GM12875 (cell line): Measurements from ENCODE around the gene MSI2.

Source experiments
- H3K4me3 ChIP-seq: one replicate; pipeline ENCODE4 v1.5.1; 2011; ENCODE audit warnings: low read depth, low read length, control low read depth
- CTCF ChIP-seq: IDR thresholded peaks from 2 replicates; pipeline ENCODE4 v1.5.1; 2011; ENCODE audit warnings: low read depth, mild to moderate bottlenecking, control low read depth, inconsistent platforms, low read length, moderate library complexity, borderline replicate concordance; ENCODE audit not compliant: insufficient read depth

Gene MSI2

GRCh38 chr17:57675427-57676387 is 419.4 kb downstream of the MSI2 start:
- no peak for TF ChIP-seq CTCF
- H3K4me3 ChIP-seq = no peak overlapping the region

- no peak for TF ChIP-seq CTCF
- H3K4me3 ChIP-seq = no peak overlapping the region
Observed at GRCh38 chr17:57676543-57676942, 420.2 kb downstream of the MSI2 start.

GRCh38 chr17:57677301-57677700 is 421.0 kb downstream of the MSI2 start:
- H3K4me3 ChIP-seq = no peak overlapping the region
- no peak for TF ChIP-seq CTCF

GRCh38 chr17:57677858-57678257 is 421.5 kb downstream of the MSI2 start:
- no peak for TF ChIP-seq CTCF

GRCh38 chr17:57678393-57678792 is 422.1 kb downstream of the MSI2 start:
- H3K4me3 ChIP-seq = no peak overlapping the region

More at GRCh38 chr17:57677858-57678257, 421.5 kb downstream of the MSI2 start:
- H3K4me3 ChIP-seq = no peak overlapping the region

GRCh38 chr17:57679356-57679755 is 423.0 kb downstream of the MSI2 start:
- no peak for TF ChIP-seq CTCF
- no peak overlapping the region for H3K4me3 ChIP-seq

More at GRCh38 chr17:57678393-57678792, 422.1 kb downstream of the MSI2 start:
- no peak for TF ChIP-seq CTCF
